ENCODE measurements around the gene CDX4.
"Not testable (repeated sequence)": the region's sequence is repeated elsewhere in the genome, so short reads cannot be mapped to it uniquely, and the experiment has no call there.

CDX4 gene

DNA sequence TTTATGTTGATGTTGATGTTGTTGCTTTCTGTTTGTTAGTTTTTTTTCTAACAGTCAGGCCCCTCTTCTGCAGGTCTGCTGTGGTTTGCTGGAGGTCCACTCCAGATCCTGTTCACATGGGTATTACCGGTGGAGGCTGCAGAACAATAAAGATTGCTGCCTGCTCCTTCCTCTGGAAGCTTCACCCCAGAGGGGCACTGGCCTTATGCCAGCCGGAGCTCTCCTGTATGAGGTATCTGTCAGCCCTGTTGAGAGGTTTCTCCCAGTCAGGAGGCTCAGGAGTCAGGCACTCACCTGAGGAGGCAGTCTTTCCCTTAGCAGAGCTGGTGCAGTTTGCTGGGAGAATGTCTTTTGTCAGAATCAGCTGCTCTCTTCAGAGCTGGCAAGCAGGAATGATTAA lies 34.7 kb downstream of the CDX4 start:
- Histone ChIP-seq H3K4me2 (ENCODE audit: low read length) (no peak overlapping the region), H3K36me3 (replicated peaks; ENCODE audit: low read depth, low read length) (no peaks in the 10 kb centered on the region), H2AFZ (ENCODE audit: low read depth, low read length) (no peak overlapping the region), H4K20me1 (ENCODE audit: insufficient read depth, low read length) (no peaks in the 10 kb centered on the region), H3K27me3 (ENCODE audit: low read depth, low read length) (no peaks in the 10 kb centered on the region), H3K27ac (ENCODE audit: low read length) (no peak overlapping the region), H3K9ac (ENCODE audit: low read length) (no peak overlapping the region), H3K9me3 (ENCODE audit: insufficient read depth, low read length) (no peaks in the 10 kb centered on the region), H3K4me3 (ENCODE audit: low read length) (no peak overlapping the region), H3K4me1 (ENCODE audit: low read length) (no peaks in the 10 kb centered on the region), H3K79me2 (ENCODE audit: low read length) (no peaks in the 10 kb centered on the region)
- TF ChIP-seq EZH2phosphoT487 (IDR thresholded peaks at IDR 0.05; ENCODE audit: low read depth): no peak
- TF ChIP-seq CTCF (IDR thresholded peaks at IDR 0.05; ENCODE audit: low read depth, low read length): no peak

DNA sequence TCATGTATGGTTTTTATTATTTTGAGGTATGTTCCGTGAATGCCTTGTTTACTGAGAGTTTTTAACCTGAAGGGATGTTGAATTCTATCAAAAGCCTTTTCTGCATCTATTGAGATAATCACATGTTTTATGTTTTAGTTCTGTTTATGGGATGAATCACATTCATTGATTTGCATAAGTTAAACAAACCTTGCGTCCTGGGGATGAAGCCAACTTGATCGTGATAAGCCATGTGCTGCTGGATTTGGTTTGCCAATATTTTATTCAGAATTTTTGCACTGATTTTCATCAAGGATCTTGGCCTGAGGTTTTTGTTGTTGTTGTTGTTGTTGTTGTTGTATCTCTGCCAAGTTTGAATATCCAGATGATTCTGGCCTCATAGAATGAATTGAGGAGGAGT lies 43.8 kb downstream of the CDX4 start:
- H3K9me3 ChIP-seq (ENCODE audit: insufficient read depth, low read length): no peaks in the 10 kb centered on the region
- H3K4me1 ChIP-seq (ENCODE audit: low read length): no peaks in the 10 kb centered on the region
- H3K27me3 ChIP-seq (ENCODE audit: low read depth, low read length): no peaks in the 10 kb centered on the region
- H3K4me3 ChIP-seq (ENCODE audit: low read length): no peak overlapping the region
- H3K79me2 ChIP-seq (ENCODE audit: low read length): no peaks in the 10 kb centered on the region
- H3K9ac ChIP-seq (ENCODE audit: low read length): no peak overlapping the region
- no peak overlapping the region for H2AFZ ChIP-seq (ENCODE audit: low read depth, low read length)
- no peaks in the 10 kb centered on the region for H4K20me1 ChIP-seq (ENCODE audit: insufficient read depth, low read length)
- H3K4me2 ChIP-seq (ENCODE audit: low read length): no peak overlapping the region
- no peak overlapping the region for H3K27ac ChIP-seq (ENCODE audit: low read length)
- TF ChIP-seq CTCF (IDR thresholded peaks at IDR 0.05; ENCODE audit: low read depth, low read length) (no peak), EZH2phosphoT487 (IDR thresholded peaks at IDR 0.05; ENCODE audit: low read depth) (no peak)
- no peaks in the 10 kb centered on the region for H3K36me3 ChIP-seq (replicated peaks; ENCODE audit: low read depth, low read length)

GRCh38 chrX:73492178-73492577 lies 45.3 kb downstream of the CDX4 start:
- H3K4me3 ChIP-seq (ENCODE audit: low read length); H3K9me3 ChIP-seq (ENCODE audit: insufficient read depth, low read length); H3K27me3 ChIP-seq (ENCODE audit: low read depth, low read length); H3K4me2 ChIP-seq (ENCODE audit: low read length); H4K20me1 ChIP-seq (ENCODE audit: insufficient read depth, low read length); H3K36me3 ChIP-seq (replicated peaks; ENCODE audit: low read depth, low read length); H2AFZ ChIP-seq (ENCODE audit: low read depth, low read length); H3K9ac ChIP-seq (ENCODE audit: low read length); H3K4me1 ChIP-seq (ENCODE audit: low read length); H3K79me2 ChIP-seq (ENCODE audit: low read length); H3K27ac ChIP-seq (ENCODE audit: low read length): not testable (repeated sequence)

All from OCI-LY3 (cell line).